ENCODE results near the gene HOXB7. TPM values are rescaled to one million over a fixed set of nuclear protein-coding genes. Genes with fewer than 3 reads are reported as not detected.

Gene HOXB7
- total RNA-seq, 2 donors from 2014 or later: 0.82 TPM; not detected in 1

DNA sequence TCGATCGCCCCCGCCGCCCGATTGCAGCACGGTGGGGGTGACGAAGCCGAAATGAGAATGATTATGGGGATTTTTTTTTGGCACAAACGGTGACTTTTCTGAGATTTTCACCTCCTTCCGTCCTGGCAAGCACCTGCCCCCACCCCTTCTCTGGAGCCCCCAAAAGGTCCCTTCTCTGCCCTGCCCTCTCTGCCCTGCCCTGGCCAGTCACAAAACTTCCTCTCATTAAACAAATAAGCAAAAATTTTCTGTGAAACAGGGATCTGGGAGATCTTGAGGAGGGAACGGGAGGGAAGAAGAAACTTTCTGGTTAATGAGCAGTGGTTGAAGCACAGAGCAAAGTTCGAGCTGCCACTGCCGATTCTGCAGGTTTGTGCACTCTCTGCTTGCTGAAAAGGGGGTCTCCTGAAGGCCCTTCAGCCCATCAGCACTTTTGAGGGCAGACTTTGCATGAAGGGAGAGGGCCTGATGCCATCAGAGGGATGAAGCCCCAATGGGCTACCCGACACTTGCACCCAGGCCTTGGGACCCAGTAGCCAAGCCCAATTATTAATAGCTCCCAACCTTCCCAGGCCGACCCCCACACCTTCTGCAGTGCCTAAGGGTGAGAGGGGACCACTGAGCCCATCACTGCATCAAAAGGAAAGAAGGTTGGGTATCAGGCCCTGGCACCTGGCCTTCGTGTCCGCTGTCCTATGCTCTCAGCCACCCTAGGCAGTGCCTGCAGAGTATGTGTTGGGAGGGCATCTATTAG is 5.3 kb upstream of the HOXB7 start:
- peaks cover 50% of the 10 kb centered on the region for H3K4me1 Mint-ChIP-seq
- H3K27me3 Mint-ChIP-seq: peaks cover 94% of the 10 kb centered on the region
- ATAC-seq: no peak
- H3K4me3 Mint-ChIP-seq: no peak overlapping the region
- peak overlapping the region; percentile 61 for H3K27ac Mint-ChIP-seq
- H3K36me3 Mint-ChIP-seq (ENCODE audit: low read depth): peaks cover 7% of the 10 kb centered on the region
- no peaks in the 10 kb centered on the region for H3K9me3 ChIP-seq (ENCODE audit: control insufficient read depth, low read length, poor library complexity, severe bottlenecking)
- no peak for DNase-seq

DNA sequence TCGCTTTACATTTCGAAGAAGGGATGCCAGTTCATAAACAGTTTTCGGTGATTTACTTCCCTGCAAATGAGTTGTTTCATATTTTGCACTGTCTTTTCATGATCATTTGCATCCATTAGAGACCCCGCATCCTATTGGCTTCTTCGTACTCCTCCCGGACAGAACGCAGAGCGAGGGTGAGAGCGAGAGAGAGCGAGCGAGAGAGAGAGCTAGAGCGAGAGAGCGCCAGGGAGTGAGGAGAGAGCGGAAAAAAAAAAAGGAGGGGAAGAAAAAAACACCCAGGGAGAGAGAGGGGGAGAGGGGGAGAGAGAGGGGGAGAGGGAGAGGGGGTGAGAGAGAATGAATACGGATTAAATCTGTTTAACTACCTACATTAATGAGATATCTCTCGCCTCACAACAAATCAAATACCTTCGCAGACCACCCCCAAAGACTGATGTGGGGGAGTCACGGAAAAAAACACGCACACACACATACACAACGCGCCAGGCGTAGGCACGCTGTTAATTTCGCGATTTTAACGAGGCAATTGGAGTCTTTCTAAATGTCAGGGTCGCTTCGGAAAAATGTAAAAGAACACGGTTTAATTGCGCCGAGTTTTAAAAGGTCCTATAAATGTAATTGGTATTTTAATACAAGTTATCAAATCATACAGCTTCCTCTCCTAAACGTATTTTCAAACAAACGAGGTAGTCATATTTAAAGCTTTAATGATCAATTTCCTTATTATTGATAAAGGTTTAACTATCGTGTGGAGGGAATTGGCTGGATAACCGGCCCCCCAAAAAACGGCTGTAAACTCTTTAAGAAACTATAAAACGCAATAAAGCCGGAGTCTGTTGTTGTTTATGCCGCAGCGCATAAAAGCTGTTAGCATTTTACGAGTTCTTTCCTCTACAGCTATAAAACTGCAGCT is 4.5 kb upstream of the HOXB7 start, which contains the start of gene HOXB8:
HOXB8 (minus strand) TSS at position 246 of the 916 bp plus-strand sequence. CDS start 588 bp downstream, outside the sequence.
- Mint-ChIP-seq H3K4me1 (peaks cover 53% of the 10 kb centered on the region), H3K27me3 (peaks cover 91% of the 10 kb centered on the region), H3K36me3 (ENCODE audit: low read depth) (peaks cover 6% of the 10 kb centered on the region), H3K4me3 (peak within 1 kb of the TSS; percentile 95), H3K27ac (peak within 1 kb of the TSS; percentile 73)
- DNase-seq (no peak), ATAC-seq (no peak)
- H3K9me3 ChIP-seq (ENCODE audit: control insufficient read depth, low read length, poor library complexity, severe bottlenecking): no peaks in the 10 kb centered on the region

DNA sequence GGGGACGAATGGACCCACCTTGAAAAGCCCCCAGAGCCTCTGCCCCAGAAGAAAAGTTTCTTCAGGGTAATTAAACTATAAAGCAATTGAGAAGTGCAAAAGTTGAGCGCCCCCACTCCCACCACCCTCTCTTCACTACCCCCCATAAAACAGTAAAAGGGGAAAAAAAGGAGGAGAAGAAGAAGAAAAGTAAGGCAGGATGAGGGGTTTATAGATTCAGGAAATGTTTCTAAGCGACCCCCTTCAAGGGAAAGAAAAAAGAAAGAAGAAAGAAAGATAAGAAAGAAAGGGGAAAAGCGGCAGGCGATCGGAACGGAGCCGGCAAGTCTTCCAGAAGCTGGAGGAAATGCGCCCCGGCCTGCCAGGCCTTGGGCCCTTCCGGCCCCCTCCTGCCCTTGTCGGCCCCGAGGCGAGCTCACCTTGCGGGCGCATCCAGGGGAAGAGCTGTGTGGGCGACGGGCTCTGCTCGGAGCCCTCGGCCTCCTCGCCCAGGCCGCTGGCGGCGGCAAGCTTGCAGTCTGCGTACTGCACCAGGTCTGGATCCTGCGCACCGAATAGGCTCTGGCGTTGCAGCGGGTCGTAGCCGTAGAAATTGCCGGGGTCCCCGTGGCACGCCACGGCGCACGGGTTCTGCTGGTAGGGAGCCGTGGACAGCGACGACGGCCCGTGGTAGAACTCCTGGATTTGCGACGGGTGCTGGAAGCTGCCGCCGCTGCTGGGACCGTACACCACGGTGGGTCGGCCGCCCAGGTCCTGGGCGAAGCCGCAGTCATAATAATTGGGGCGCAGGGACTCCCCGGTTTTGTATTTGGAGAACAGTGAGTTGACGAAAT is 3.3 kb upstream of the HOXB7 start:
- Mint-ChIP-seq H3K36me3 (ENCODE audit: low read depth) (peaks cover 6% of the 10 kb centered on the region), H3K27me3 (peaks cover 86% of the 10 kb centered on the region), H3K4me3 (peak overlapping the region; percentile 95), H3K27ac (peak overlapping the region; percentile 73), H3K4me1 (peaks cover 48% of the 10 kb centered on the region)
- H3K9me3 ChIP-seq (ENCODE audit: control insufficient read depth, low read length, poor library complexity, severe bottlenecking): no peaks in the 10 kb centered on the region
- DNase-seq: no peak
- no peak for ATAC-seq

DNA sequence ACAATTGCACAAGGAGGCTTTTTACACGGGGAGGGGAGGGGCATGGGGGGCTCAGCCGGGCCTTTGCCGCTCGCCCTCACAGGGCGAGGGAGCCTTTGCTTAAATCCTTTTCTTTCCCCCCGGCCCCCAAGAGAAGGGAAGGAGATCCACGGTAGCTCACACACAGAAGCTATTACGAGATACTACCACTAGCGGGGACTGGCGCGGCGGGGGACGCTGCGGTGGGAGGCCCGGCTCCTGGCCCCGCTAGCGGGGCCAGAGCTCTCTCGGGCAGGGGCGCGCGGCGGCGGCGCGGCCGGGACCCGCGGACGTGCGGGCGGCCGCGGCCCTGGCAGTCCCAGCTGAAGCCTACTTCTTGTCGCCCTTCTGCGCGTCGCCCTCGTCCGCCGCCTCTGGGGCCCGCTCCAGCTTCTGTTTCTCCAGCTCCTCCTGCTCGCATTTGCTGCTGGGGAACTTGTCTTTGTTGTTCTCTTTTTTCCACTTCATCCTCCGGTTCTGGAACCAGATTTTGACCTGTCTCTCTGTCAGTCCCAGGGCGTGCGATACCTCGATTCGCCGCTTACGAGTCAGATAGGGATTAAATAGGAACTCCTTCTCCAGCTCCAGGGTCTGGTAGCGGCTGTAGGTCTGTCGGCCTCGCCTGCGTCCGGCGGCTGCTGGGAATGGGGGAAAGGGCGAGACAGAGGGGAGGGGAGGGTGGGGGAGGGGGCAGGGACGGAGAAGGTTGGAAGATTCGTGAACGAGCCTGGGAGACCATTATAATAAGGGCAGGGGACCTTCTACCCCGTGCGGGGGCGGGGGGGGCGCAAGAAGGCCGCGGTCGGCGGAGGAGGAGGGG is 2.3 kb upstream of the HOXB7 start:
- ATAC-seq: peak; percentile 78
- Mint-ChIP-seq H3K4me1 (peaks cover 40% of the 10 kb centered on the region), H3K4me3 (peak overlapping the region; percentile 95), H3K36me3 (ENCODE audit: low read depth) (peaks cover 6% of the 10 kb centered on the region), H3K27ac (no peak overlapping the region), H3K27me3 (peaks cover 85% of the 10 kb centered on the region)
- peak in 2 of 3 donors; percentile 46 to 50 for DNase-seq
- H3K9me3 ChIP-seq (ENCODE audit: control insufficient read depth, low read length, poor library complexity, severe bottlenecking): no peaks in the 10 kb centered on the region

DNA sequence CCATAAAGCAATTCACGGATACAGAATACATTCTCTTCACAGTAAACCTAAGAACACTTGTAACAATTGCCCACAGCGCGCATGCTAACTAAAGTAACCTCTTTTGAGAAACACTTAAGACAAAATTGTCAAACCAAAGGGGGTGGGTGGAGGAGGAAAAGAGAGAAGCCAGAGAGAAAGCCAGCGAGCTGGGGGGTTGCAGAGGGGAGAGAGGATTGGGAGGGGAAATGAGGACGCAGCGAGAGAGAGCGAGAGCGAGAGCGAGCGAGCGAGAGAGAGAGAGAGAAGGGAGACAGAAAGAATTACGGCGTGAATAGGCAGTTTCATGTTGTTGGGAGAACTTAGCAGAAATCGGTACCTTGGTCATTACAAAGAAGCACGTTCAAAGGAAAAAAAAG is 1.6 kb upstream of the HOXB7 start:
- ATAC-seq (peak; percentile 18), DNase-seq (no peak)
- Mint-ChIP-seq H3K27ac (no peak overlapping the region), H3K27me3 (peaks cover 86% of the 10 kb centered on the region), H3K4me3 (peak overlapping the region; percentile 95), H3K36me3 (ENCODE audit: low read depth) (peaks cover 8% of the 10 kb centered on the region), H3K4me1 (peaks cover 41% of the 10 kb centered on the region)
- no peaks in the 10 kb centered on the region for H3K9me3 ChIP-seq (ENCODE audit: control insufficient read depth, low read length, poor library complexity, severe bottlenecking)

DNA sequence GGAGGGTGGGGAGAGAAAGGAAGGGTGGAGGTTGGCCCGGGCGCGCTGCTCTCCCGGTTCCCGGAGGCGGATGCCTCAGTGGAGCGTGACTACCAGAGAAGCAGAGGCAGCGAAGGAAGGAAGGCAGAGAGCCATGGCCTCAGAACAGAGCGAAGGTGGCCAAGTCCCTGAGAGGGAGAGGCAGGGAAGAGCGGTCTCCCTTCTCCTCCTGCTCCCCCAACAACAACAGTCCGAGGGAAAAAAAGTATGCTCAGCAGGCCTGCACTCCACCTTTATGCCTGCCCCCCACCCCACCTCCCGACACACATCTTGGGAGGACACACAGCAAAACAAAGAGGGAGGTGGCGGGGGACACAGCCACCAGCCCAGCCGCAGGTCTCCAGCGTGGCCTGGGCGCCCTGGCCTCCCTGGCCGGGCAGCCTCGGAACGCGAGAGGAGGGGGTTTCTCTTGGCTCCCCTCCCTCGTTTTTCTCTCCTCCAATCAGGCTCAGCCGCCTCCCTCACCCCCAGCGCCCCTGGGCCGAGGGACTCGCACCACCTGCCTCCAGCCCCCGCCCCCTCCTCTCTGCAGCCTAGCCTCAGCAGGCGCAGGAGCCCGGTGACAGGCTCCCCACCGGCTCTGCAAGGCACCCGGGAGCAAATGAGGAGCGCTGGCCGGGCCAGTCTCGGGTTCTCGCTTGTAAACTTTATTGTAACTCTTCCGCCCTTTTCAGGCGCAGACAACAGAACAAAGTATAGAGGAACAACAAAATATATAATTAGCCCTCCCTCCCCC is 1.1 kb upstream of the HOXB7 start:
- peaks cover 86% of the 10 kb centered on the region for H3K27me3 Mint-ChIP-seq
- peaks cover 36% of the 10 kb centered on the region for H3K4me1 Mint-ChIP-seq
- H3K27ac Mint-ChIP-seq: no peak overlapping the region
- peaks cover 5% of the 10 kb centered on the region for H3K36me3 Mint-ChIP-seq (ENCODE audit: low read depth)
- no peaks in the 10 kb centered on the region for H3K9me3 ChIP-seq (ENCODE audit: control insufficient read depth, low read length, poor library complexity, severe bottlenecking)
- no peak for DNase-seq
- ATAC-seq: peak; percentile 3
- peak overlapping the region; percentile 95 for H3K4me3 Mint-ChIP-seq

DNA sequence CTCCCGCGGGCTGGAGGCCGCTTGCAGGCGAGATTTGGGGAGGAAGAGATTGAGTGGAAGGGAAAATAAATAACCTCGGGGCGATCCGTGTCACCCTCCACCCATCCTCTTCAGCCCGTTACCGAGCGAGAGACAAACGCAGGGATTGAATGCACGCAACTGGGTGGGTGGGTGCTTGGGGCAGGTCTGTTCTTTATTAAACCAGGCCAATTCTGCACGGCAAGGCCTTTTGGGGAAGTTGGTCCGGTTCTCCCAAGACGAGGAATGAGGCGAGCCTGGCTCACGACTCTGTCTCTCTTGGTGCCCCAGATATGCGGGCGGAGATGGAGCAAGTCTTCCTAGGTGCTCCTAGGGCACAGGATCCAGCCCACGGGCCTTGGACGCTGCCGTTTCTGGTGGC is 396 bp upstream of the HOXB7 start:
- H3K27me3 Mint-ChIP-seq: peaks cover 86% of the 10 kb centered on the region
- no peak for ATAC-seq

DNA sequence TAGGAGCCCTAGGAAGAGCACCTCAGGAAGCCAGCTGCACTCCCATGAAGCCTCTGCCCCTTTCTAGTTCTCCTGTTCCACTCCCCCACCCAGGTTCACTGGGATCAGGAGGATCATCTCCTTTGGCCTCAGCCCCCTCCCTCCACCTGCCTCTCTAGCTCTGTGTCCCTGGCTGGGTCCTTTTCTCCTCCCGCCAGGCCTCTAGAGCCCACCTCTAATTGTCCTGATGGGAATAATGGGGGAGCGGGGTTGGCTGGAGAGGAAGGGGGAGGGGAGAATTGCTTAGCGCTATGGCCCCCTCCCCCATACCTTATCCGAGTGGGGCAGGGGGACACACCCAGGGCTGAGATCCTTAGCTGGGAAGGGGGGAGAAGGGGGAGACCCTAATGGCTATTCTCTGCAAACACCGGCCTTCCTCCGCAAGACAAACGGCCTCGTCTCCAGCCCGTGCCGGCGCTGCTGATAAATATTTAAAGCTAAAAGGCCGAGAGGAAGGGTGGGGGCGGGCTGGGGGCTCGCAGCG is 997 bp downstream of the HOXB7 start:
- Mint-ChIP-seq H3K27ac (no peak overlapping the region), H3K27me3 (peaks cover 87% of the 10 kb centered on the region), H3K4me1 (peaks cover 31% of the 10 kb centered on the region), H3K36me3 (ENCODE audit: low read depth) (peaks cover 6% of the 10 kb centered on the region), H3K4me3 (peak overlapping the region; percentile 95)
- H3K9me3 ChIP-seq (ENCODE audit: control insufficient read depth, low read length, poor library complexity, severe bottlenecking): no peaks in the 10 kb centered on the region
- DNase-seq (no peak), ATAC-seq (no peak)

More for the DNA sequence above, 396 bp upstream of the HOXB7 start:
- Mint-ChIP-seq H3K36me3 (ENCODE audit: low read depth) (peaks cover 7% of the 10 kb centered on the region), H3K4me3 (peak overlapping the region; percentile 95), H3K27ac (peak overlapping the region; percentile 65), H3K4me1 (peaks cover 34% of the 10 kb centered on the region)
- DNase-seq: no peak
- H3K9me3 ChIP-seq (ENCODE audit: control insufficient read depth, low read length, poor library complexity, severe bottlenecking): no peaks in the 10 kb centered on the region

DNA sequence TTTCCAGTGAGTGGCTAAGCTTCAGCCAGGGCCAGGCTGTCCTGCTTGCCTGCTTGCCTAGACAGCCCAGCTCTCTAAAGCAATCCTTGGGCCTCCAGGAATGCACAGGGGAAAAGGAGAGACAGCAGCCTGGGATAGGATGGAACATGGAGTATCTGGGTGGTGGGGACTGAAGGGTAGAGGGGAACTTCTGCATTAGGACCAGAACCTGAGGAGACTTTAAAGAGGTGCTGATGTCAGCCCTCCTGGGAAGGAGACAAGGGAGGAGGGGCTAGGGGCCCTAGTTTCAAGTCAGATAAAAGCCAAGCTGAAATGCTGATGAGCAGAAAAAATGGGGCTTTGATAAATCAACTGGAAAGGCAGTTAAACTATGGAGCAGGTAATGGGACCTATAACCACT is 1.8 kb downstream of the HOXB7 start:
- H3K27me3 Mint-ChIP-seq: peaks cover 87% of the 10 kb centered on the region
- peak overlapping the region; percentile 25 for H3K4me3 Mint-ChIP-seq
- peaks cover 6% of the 10 kb centered on the region for H3K36me3 Mint-ChIP-seq (ENCODE audit: low read depth)
- H3K27ac Mint-ChIP-seq: no peak overlapping the region
- H3K9me3 ChIP-seq (ENCODE audit: control insufficient read depth, low read length, poor library complexity, severe bottlenecking): no peaks in the 10 kb centered on the region
- peaks cover 29% of the 10 kb centered on the region for H3K4me1 Mint-ChIP-seq
- no peak for ATAC-seq
- no peak for DNase-seq

DNA sequence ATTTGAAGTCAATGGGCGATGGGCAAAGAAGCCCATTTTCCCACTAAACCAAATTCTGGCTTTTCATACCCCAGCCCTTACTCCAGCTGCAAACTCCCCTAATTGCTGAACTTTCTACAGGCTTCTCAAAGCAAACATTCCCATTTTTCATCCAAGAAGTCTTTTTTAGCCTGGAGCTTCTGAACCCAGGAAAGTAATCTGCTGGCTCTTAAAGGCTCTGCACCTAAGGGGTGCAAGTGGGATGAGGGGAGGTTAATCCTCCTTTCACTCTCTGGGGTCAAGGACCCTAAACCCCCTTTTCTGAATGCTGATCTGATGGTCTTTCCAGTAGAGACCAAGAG is 2.4 kb downstream of the HOXB7 start:
- no peaks in the 10 kb centered on the region for H3K9me3 ChIP-seq (ENCODE audit: control insufficient read depth, low read length, poor library complexity, severe bottlenecking)
- DNase-seq: no peak
- H3K4me3 Mint-ChIP-seq: no peak overlapping the region
- no peak for ATAC-seq
- H3K36me3 Mint-ChIP-seq (ENCODE audit: low read depth): peaks cover 6% of the 10 kb centered on the region
- H3K4me1 Mint-ChIP-seq: peaks cover 26% of the 10 kb centered on the region
- H3K27ac Mint-ChIP-seq: no peak overlapping the region
- H3K27me3 Mint-ChIP-seq: peaks cover 88% of the 10 kb centered on the region

DNA sequence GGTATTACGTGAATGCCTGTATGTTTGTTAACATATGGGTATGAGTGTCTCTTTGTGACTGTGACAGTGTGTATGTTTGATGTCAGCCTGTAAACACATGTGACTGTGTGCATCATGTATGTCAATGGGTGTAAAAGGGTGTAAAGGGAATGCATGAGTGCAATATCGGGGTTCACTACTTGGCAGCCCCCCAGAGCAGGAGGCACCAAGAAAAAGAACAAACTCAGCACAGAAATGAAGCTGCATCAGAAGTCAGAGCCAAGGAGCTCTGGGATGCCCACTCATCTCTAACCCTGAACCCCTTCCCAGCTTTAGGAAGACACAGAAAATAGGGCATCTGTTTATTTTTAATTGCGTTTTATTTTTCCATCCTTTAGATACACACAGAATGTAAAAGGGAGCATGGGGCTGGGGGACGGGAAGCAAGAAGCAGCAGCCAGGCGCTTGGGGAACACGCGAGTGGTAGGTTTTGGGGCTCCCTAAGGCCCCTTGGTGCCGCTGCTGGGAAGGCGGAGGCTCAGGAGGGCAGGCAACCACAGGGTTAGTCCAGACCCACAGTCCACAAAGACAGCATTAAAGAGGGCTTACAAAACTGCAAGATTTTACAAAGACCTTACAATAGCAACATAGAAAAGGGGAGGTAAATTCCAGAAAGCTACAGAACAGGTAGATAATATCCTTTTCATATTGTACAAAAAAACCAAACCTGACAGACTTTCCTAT is 3.8 kb downstream of the HOXB7 start:
- Mint-ChIP-seq H3K36me3 (ENCODE audit: low read depth) (peaks cover 6% of the 10 kb centered on the region), H3K27ac (no peak overlapping the region), H3K4me1 (peaks cover 24% of the 10 kb centered on the region), H3K4me3 (no peak overlapping the region), H3K27me3 (peaks cover 87% of the 10 kb centered on the region)
- no peak for ATAC-seq
- DNase-seq: no peak
- H3K9me3 ChIP-seq (ENCODE audit: control insufficient read depth, low read length, poor library complexity, severe bottlenecking): no peaks in the 10 kb centered on the region
